SK-N-SH (cell line): Measurements from ENCODE around the gene PDGFA. TPM values are rescaled to one million over a fixed set of nuclear protein-coding genes. Genes with fewer than 3 reads are reported as not detected.

Source experiments
- CTCF ChIA-PET: fragments of 300-600, 350-600 bp; formaldehyde crosslinking; extraction: SDS; loops from one replicate; lab custom pipeline; 2021; lab: Yijun Ruan, JAX
- POLR2A ChIA-PET: fragments of 350-600 bp; sonication (Branson Sonifier 250); formaldehyde crosslinking; extraction: SDS; loops from one replicate; lab custom pipeline; 2020; ENCODE audit warnings: antibody characterized with exemption, inconsistent platforms; lab: Yijun Ruan, JAX
- DNase-seq: peaks from one replicate; pipeline ENCODE4 v3.0.0; 2012
- H2AFZ ChIP-seq: fragments of 200-600 bp; sonication (generic); 2 replicates; pipeline ENCODE4 v1.8.1; 2016; ENCODE audit warnings: antibody characterized with exemption, mild to moderate bottlenecking, low read depth
- H3F3A ChIP-seq: fragments of 200-600 bp; sonication (generic); replicated peaks from 2 replicates; pipeline ENCODE3; 2016; ENCODE audit warnings: antibody characterized with exemption, mild to moderate bottlenecking; ENCODE audit not compliant: insufficient read depth
- H3K27ac ChIP-seq, 2 experiments: fragments of 200-500 bp in 1 of 2; fragments of 200-600 bp in 1 of 2; sonication (Bioruptor generic) in 1 of 2; sonication (generic), shearing (Covaris generic) in 1 of 2; 2 replicates each; pipeline versions ENCODE4 v1.5.1 to v1.6.1; 2014 to 2016; ENCODE audit warnings: low read depth in 2 of 2, inconsistent platforms in 1 of 2, low read length in 1 of 2, mild to moderate bottlenecking in 1 of 2, mixed read lengths in 1 of 2
- H3K27me3 ChIP-seq: fragments of 200-600 bp; sonication (generic), shearing (Covaris generic); 2 replicates; pipeline ENCODE4 v1.6.1; 2016; ENCODE audit warnings: mixed run types; ENCODE audit not compliant: insufficient read depth
- H3K36me3 ChIP-seq, 2 experiments: fragments of 200-500 bp in 1 of 2; fragments of 200-600 bp in 1 of 2; sonication (Bioruptor generic) in 1 of 2; sonication (generic) in 1 of 2; replicated peaks in 1 of 2; 2 replicates each; pipeline versions ENCODE3 to v1.5.1; 2014 to 2016; ENCODE audit warnings: low read length in 1 of 2, mild to moderate bottlenecking in 1 of 2; ENCODE audit not compliant: insufficient read depth in 2 of 2, control insufficient read depth in 1 of 2
- H3K4me1 ChIP-seq, 2 experiments: fragments of 200-500 bp in 1 of 2; fragments of 200-600 bp in 1 of 2; sonication (Bioruptor generic) in 1 of 2; sonication (generic), shearing (Covaris generic) in 1 of 2; 2 replicates each; pipeline versions ENCODE4 v1.5.1 to v1.6.1; 2014 to 2016; ENCODE audit warnings: low read depth in 1 of 2, low read length in 1 of 2, mixed run types in 1 of 2; ENCODE audit not compliant: insufficient read depth in 2 of 2, control insufficient read depth in 1 of 2
- H3K4me2 ChIP-seq: fragments of 200-600 bp; sonication (generic), shearing (Covaris generic); 2 replicates; pipeline ENCODE4 v1.6.1; 2017; ENCODE audit warnings: mixed run types
- H3K4me3 ChIP-seq, 2 experiments: fragments of 200-500 bp in 1 of 2; fragments of 200-600 bp in 1 of 2; sonication (Bioruptor generic) in 1 of 2; sonication (generic), shearing (Covaris generic) in 1 of 2; 2 replicates each; pipeline versions ENCODE4 v1.5.1 to v1.8.1; 2014 to 2016; ENCODE audit warnings: low read depth in 2 of 2, inconsistent platforms in 1 of 2, low read length in 1 of 2, mild to moderate bottlenecking in 1 of 2, mixed read lengths in 1 of 2, moderate library complexity in 1 of 2
- H3K79me2 ChIP-seq: fragments of 200-600 bp; sonication (generic); 2 replicates; pipeline ENCODE4 v1.8.1; 2017; ENCODE audit warnings: mild to moderate bottlenecking; ENCODE audit not compliant: insufficient read depth
- H3K9ac ChIP-seq: fragments of 200-600 bp; sonication (generic); 2 replicates; pipeline ENCODE4 v1.6.1; 2017; ENCODE audit warnings: mixed run types
- H3K9me2 ChIP-seq: fragments of 200-600 bp; sonication (generic); 2 replicates; pipeline ENCODE4 v1.6.1; 2017; ENCODE audit warnings: mixed run types
- H3K9me3 ChIP-seq: fragments of 200-600 bp; sonication (generic); 2 replicates; pipeline ENCODE4 v1.6.1; 2017; ENCODE audit warnings: mixed run types, mild to moderate bottlenecking, moderate library complexity
- H4K20me1 ChIP-seq: fragments of 200-600 bp; sonication (generic); 2 replicates; pipeline ENCODE4 v1.6.1; 2017; ENCODE audit warnings: mild to moderate bottlenecking, mixed run types; ENCODE audit not compliant: insufficient read depth
- CTCF ChIP-seq: fragments of 200-600 bp; sonication (generic); IDR thresholded peaks from 2 replicates; pipeline ENCODE4 v1.6.1; 2017; ENCODE audit warnings: antibody characterized with exemption, mild to moderate bottlenecking, moderate library complexity
- ELF1 ChIP-seq: IDR thresholded peaks from 2 replicates; pipeline ENCODE4 v1.4.0; 2012
- EZH2phosphoT487 ChIP-seq: fragments of 200-600 bp; sonication (generic); IDR thresholded peaks from 2 replicates; pipeline ENCODE4 v1.6.1; 2017; ENCODE audit warnings: low read depth, mixed run types, mild to moderate bottlenecking, antibody characterized with exemption, moderate library complexity, borderline replicate concordance
- GABPA ChIP-seq: IDR thresholded peaks from 2 replicates; pipeline ENCODE4 v1.4.0; 2012; ENCODE audit warnings: low read depth, mild to moderate bottlenecking
- GATA2 ChIP-seq: sonication (generic); formaldehyde crosslinking; IDR thresholded peaks from 2 replicates; pipeline ENCODE4 v1.5.0; 2020; ENCODE audit warnings: mild to moderate bottlenecking, missing genetic modification reagents
- JUND ChIP-seq: IDR thresholded peaks from 2 replicates; pipeline ENCODE4 v1.4.0; 2012
- MAX ChIP-seq: IDR thresholded peaks from 2 replicates; pipeline ENCODE4 v1.4.0; 2012; ENCODE audit warnings: low read depth
- MEF2A ChIP-seq: IDR thresholded peaks from 2 replicates; pipeline ENCODE4 v1.4.0; 2012; ENCODE audit warnings: low read depth, borderline replicate concordance
- NFIC ChIP-seq: IDR thresholded peaks from 2 replicates; pipeline ENCODE4 v1.4.0; 2012; ENCODE audit warnings: borderline replicate concordance
- NRF1 ChIP-seq: IDR thresholded peaks from 2 replicates; pipeline ENCODE4 v1.6.1; 2012; ENCODE audit warnings: low read depth, mild to moderate bottlenecking, low read length
- POLR2AphosphoS5 ChIP-seq: IDR thresholded peaks from 2 replicates; pipeline ENCODE4 v1.6.1; 2012; ENCODE audit warnings: low read depth, low read length
- RAD21 ChIP-seq: IDR thresholded peaks from 2 replicates; pipeline ENCODE4 v1.6.1; 2012; ENCODE audit warnings: mild to moderate bottlenecking, low read length
- RFX5 ChIP-seq: IDR thresholded peaks from 2 replicates; pipeline ENCODE4 v1.6.1; 2012; ENCODE audit warnings: mild to moderate bottlenecking, improper control_type of control experiment, low read length
- SIN3A ChIP-seq: IDR thresholded peaks from 2 replicates; pipeline ENCODE4 v1.6.1; 2012; ENCODE audit warnings: low read depth, mild to moderate bottlenecking, low read length, moderate library complexity, borderline replicate concordance
- TCF12 ChIP-seq: IDR thresholded peaks from 2 replicates; pipeline ENCODE4 v1.4.0; 2012
- USF1 ChIP-seq: IDR thresholded peaks from 2 replicates; pipeline ENCODE4 v1.4.0; 2012; ENCODE audit warnings: low read depth, borderline replicate concordance
- ZBTB33 ChIP-seq: IDR thresholded peaks from 2 replicates; pipeline ENCODE4 v1.4.0; 2012; ENCODE audit warnings: low read depth, borderline replicate concordance
- WGBS: methylation state at CpG from one replicate; pipeline ENCODE4 v1.1.6; 2017; ENCODE audit warnings: low lambda C conversion rate; 5-methylcytosine and 5-hydroxymethylcytosine counted together
- polyA plus RNA-seq, 3 experiments: library from polyadenylated mRNA; depleted of rRNA; stranded (reverse); fragments of >200 nt; gene quantifications; 2 replicates each; pipeline ENCODE4 v1.2.3, GENCODE V29; 2012

Gene PDGFA
- polyA plus RNA-seq, 1 of the 3 experiments (the other 2 are of a cell fraction) = 18.9 TPM

GRCh38 chr7:568031-568951, 48.6 kb upstream of the PDGFA start (continued):
- no peak for TF ChIP-seq SIN3A
- no peak for TF ChIP-seq ZBTB33
- TF ChIP-seq TCF12 = no peak
- no peak for TF ChIP-seq EZH2phosphoT487
- no peak for TF ChIP-seq RFX5
- TF ChIP-seq GATA2 = no peak
- no peak for TF ChIP-seq USF1
- no peak for TF ChIP-seq MAX

GRCh38 chr7:567305-567883, 47.7 kb upstream of the PDGFA start:
- Histone ChIP-seq H3K9me3 (no peaks in the 10 kb centered on the region), H3K27me3 (no peaks in the 10 kb centered on the region)

More at GRCh38 chr7:567305-567883, 47.7 kb upstream of the PDGFA start:
- POLR2A ChIA-PET = no interaction called here
- no peaks in the 10 kb centered on the region for H3K79me2 ChIP-seq
- no peak overlapping the region for H3K27ac ChIP-seq
- H3K4me1 ChIP-seq = no peaks in the 10 kb centered on the region
- H3K4me2 ChIP-seq = no peak overlapping the region
- H4K20me1 ChIP-seq = no peaks in the 10 kb centered on the region
- WGBS = 97% methylated on average over 2 of the region's 3 CpGs
- no peaks in the 10 kb centered on the region for H3F3A ChIP-seq
- no peak overlapping the region for H3K4me3 ChIP-seq
- DNase-seq = no peak
- no peak overlapping the region for H3K9ac ChIP-seq
- peaks cover 0 to 3% of the 10 kb centered on the region in 2 experiments for H3K36me3 ChIP-seq
- CTCF ChIA-PET = no interaction called here
- no peak overlapping the region for H2AFZ ChIP-seq
- TF ChIP-seq EZH2phosphoT487 (no peak), RAD21 (no peak), JUND (no peak), MEF2A (no peak), TCF12 (no peak), NRF1 (no peak), ELF1 (no peak), GABPA (no peak), USF1 (no peak), NFIC (no peak), POLR2AphosphoS5 (no peak), CTCF (no peak)
- H3K9me2 ChIP-seq = no peaks in the 10 kb centered on the region
